Hepatocyte (in vitro differentiated cells): ENCODE results near the gene ECT2L. TPM values are rescaled to one million over a fixed set of nuclear protein-coding genes. Genes with fewer than 3 reads are reported as not detected.

ENCODE experiments used
- DNase-seq: peaks from one replicate; pipeline ENCODE4 v3.0.0-alpha.2; 2016; ENCODE audit warnings: low spot score
- H2AFZ ChIP-seq: fragments of 200-600 bp; sonication (generic); 2 replicates; pipeline ENCODE4 v1.6.0; 2016; ENCODE audit warnings: antibody characterized with exemption, mild to moderate bottlenecking
- H3K27ac ChIP-seq: fragments of 200-600 bp; sonication (generic); 2 replicates; pipeline ENCODE4 v1.5.1; 2016; ENCODE audit warnings: mild to moderate bottlenecking
- H3K27me3 ChIP-seq: fragments of 200-600 bp; sonication (generic); 2 replicates; pipeline ENCODE4 v1.6.1; 2016
- H3K36me3 ChIP-seq: fragments of 200-600 bp; sonication (generic); replicated peaks from 2 replicates; pipeline ENCODE4 v1.5.1; 2016; ENCODE audit warnings: low read depth; ENCODE audit not compliant: insufficient read depth
- H3K4me1 ChIP-seq: fragments of 200-600 bp; sonication (generic); 2 replicates; pipeline ENCODE4 v1.5.1; 2016; ENCODE audit warnings: mild to moderate bottlenecking, moderate library complexity; ENCODE audit not compliant: insufficient read depth
- H3K4me2 ChIP-seq: fragments of 200-600 bp; sonication (generic); 2 replicates; pipeline ENCODE4 v1.6.0; 2016
- H3K4me3 ChIP-seq: fragments of 200-600 bp; sonication (generic); 2 replicates; pipeline ENCODE4 v1.5.1; 2016; ENCODE audit warnings: mild to moderate bottlenecking
- H3K79me2 ChIP-seq: fragments of 200-600 bp; sonication (generic); 2 replicates; pipeline ENCODE4 v1.6.0; 2017; ENCODE audit warnings: mild to moderate bottlenecking
- H3K9me2 ChIP-seq: fragments of 200-600 bp; sonication (generic); replicated peaks from 2 replicates; pipeline ENCODE4 v1.6.0; 2017; ENCODE audit warnings: mild to moderate bottlenecking; ENCODE audit not compliant: insufficient read depth
- H3K9me3 ChIP-seq: fragments of 200-600 bp; sonication (generic); 2 replicates; pipeline ENCODE4 v1.5.1; 2016; ENCODE audit warnings: low read depth, mild to moderate bottlenecking
- H4K20me1 ChIP-seq: fragments of 200-600 bp; sonication (generic); 2 replicates; pipeline ENCODE4 v1.6.0; 2016; ENCODE audit warnings: mild to moderate bottlenecking; ENCODE audit not compliant: insufficient read depth, poor library complexity, severe bottlenecking
- CTCF ChIP-seq: fragments of 200-600 bp; sonication (generic); IDR thresholded peaks from 2 replicates; pipeline ENCODE4 v1.5.1; 2016; ENCODE audit warnings: antibody characterized with exemption, mild to moderate bottlenecking; ENCODE audit not compliant: poor library complexity
- EZH2 ChIP-seq: fragments of 200-600 bp; sonication (generic); IDR thresholded peaks from 2 replicates; pipeline ENCODE4 v1.6.1; 2016; ENCODE audit warnings: antibody characterized with exemption, mild to moderate bottlenecking, borderline replicate concordance
- EZH2phosphoT487 ChIP-seq: fragments of 200-600 bp; sonication (generic); IDR thresholded peaks from one replicate; pipeline ENCODE4 v1.6.1; 2018; ENCODE audit warnings: antibody characterized with exemption, mild to moderate bottlenecking, low read depth, moderate library complexity; ENCODE audit not compliant: unreplicated experiment, severe bottlenecking
- WGBS: methylation state at CpG from one replicate; pipeline ENCODE4 v1.1.6; 2016; ENCODE audit warnings: low lambda C conversion rate; ENCODE audit errors: missing lambda C conversion rate; 5-methylcytosine and 5-hydroxymethylcytosine counted together
- polyA plus RNA-seq: library from polyadenylated mRNA; unstranded; fragments of >200 nt; fragmentation: Nextera tagmentation; extraction: Ambion mirVana; gene quantifications from 2 replicates; pipeline ENCODE4 v1.2.1, GENCODE V29; 2016
- total RNA-seq: library from RNA; depleted of rRNA; stranded (reverse); fragments of >200 nt; gene quantifications from 2 replicates; pipeline ENCODE4 v1.2.3, GENCODE V29; 2014

The ECT2L gene
- total and polyA plus RNA-seq, 2 experiments from 2014 or later: not detected

DNA sequence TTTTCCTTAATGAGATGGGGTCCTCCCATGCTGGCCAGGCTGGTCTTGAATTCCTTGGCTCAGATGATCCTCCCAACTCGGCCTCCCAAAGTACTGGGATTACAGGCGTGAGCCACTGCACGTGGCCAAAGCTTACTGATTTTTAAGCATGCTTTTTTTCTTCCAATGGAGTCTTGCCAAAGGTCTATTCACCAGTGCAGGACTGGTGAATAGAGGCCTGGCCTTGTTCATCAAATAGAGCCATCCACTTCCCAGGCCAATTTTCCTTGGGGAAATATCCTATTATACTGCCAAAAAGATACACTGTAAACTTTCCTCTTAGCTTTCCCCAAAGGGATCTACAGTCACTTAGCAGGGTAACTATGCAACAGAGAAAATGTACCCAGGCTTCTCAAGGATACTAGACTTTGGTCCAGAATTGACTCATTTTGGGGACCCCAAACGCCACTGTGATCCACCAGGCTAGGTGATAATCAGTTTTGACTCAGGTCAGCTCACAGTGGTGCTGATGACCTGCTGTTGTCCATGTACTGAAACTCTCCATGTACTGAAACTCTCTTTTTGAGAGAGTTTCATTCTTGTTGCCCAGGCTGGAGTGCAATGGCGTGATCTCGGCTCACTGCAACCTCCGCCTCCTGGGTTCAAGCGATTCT lies 100.3 kb downstream of the ECT2L start:
- H3K36me3 ChIP-seq: no peaks in the 10 kb centered on the region
- DNase-seq: no peak
- no peak overlapping the region for H3K4me3 ChIP-seq
- no peaks in the 10 kb centered on the region for H3K4me1 ChIP-seq
- H3K4me2 ChIP-seq: no peak overlapping the region
- H3K9me3 ChIP-seq: no peaks in the 10 kb centered on the region
- H2AFZ ChIP-seq: no peak overlapping the region
- H3K9me2 ChIP-seq: no peaks in the 10 kb centered on the region
- H3K27ac ChIP-seq: no peak overlapping the region
- no peak for TF ChIP-seq CTCF
- no peak for TF ChIP-seq EZH2phosphoT487
- no peak for TF ChIP-seq EZH2
- WGBS: 95% methylated on average over 8 of the region's 8 CpGs
- no peaks in the 10 kb centered on the region for H4K20me1 ChIP-seq
- no peaks in the 10 kb centered on the region for H3K27me3 ChIP-seq
- no peaks in the 10 kb centered on the region for H3K79me2 ChIP-seq

DNA sequence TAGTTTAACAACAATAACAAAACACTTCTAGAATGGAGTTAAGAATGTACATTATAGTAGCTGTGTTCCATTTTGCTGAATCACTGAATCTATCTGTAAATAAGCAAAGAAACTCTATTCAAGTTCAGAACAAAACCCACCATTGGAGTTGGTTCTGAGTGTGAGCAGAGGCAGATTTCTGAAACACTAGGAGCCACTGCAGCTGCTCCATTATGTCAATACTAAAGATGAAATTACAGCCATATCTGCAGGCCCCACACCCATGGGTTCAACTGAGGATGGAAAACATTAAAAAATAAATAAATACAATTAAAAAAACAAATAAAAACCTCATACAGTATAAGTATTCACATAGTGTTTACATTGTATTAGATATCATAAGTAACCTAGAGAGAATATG lies 101.1 kb downstream of the ECT2L start:
- no peak overlapping the region for H3K27ac ChIP-seq
- no peak for TF ChIP-seq EZH2
- no peak for TF ChIP-seq CTCF
- TF ChIP-seq EZH2phosphoT487: no peak

GRCh38 chr6:138907167-138907566 lies 111.3 kb downstream of the ECT2L start:
- no peaks in the 10 kb centered on the region for H3K27me3 ChIP-seq
- no peaks in the 10 kb centered on the region for H4K20me1 ChIP-seq
- WGBS: 63% methylated on average over 7 of the region's 7 CpGs
- TF ChIP-seq CTCF: no peak
- TF ChIP-seq EZH2phosphoT487: no peak
- no peak for TF ChIP-seq EZH2
- H3K4me1 ChIP-seq: no peaks in the 10 kb centered on the region
- H3K36me3 ChIP-seq: peaks cover 9% of the 10 kb centered on the region
- H3K4me2 ChIP-seq: no peak overlapping the region
- H3K27ac ChIP-seq: no peak overlapping the region
- DNase-seq: no peak
- H3K4me3 ChIP-seq: no peak overlapping the region
- H2AFZ ChIP-seq: no peak overlapping the region
- H3K9me2 ChIP-seq: no peaks in the 10 kb centered on the region
- H3K79me2 ChIP-seq: no peaks in the 10 kb centered on the region
- no peaks in the 10 kb centered on the region for H3K9me3 ChIP-seq

More for the DNA sequence above, 101.1 kb downstream of the ECT2L start:
- H3K36me3 ChIP-seq: no peaks in the 10 kb centered on the region
- no peak overlapping the region for H2AFZ ChIP-seq
- no peaks in the 10 kb centered on the region for H3K79me2 ChIP-seq
- no peak overlapping the region for H3K4me2 ChIP-seq
- no peaks in the 10 kb centered on the region for H3K27me3 ChIP-seq
- H3K4me1 ChIP-seq: no peaks in the 10 kb centered on the region
- no peak for DNase-seq
- H3K9me2 ChIP-seq: no peaks in the 10 kb centered on the region
- no peak overlapping the region for H3K4me3 ChIP-seq
- no peaks in the 10 kb centered on the region for H4K20me1 ChIP-seq
- no peaks in the 10 kb centered on the region for H3K9me3 ChIP-seq
